Fibroblast of peridontal ligament (primary cell): ENCODE results near the gene MAGEA9B.
"Not testable (repeated sequence)": the region's sequence is repeated elsewhere in the genome, so short reads cannot be mapped to it uniquely, and the experiment has no call there.

Source experiments
- DNase-seq: peaks from one replicate; pipeline ENCODE4 v3.0.0-alpha.2; 2010; ENCODE audit errors: extremely low read depth

Gene MAGEA9B

GRCh38 chrX:149571770-149572169 is 15.5 kb downstream of the MAGEA9B start:
- no peak for DNase-seq

- DNase-seq, result peak; percentile 82
These were observed 16.6 kb downstream of the MAGEA9B start for GRCh38 chrX:149570668-149571067.

- DNase-seq, result no peak
These were observed 17.5 kb downstream of the MAGEA9B start for GRCh38 chrX:149569770-149570169.

GRCh38 chrX:149568701-149569296 is 18.5 kb downstream of the MAGEA9B start:
- no peak for DNase-seq

GRCh38 chrX:149567621-149568417 is 19.4 kb downstream of the MAGEA9B start:
- DNase-seq, result no peak

GRCh38 chrX:149563359-149563758 is 23.9 kb downstream of the MAGEA9B start:
- DNase-seq, result no peak

GRCh38 chrX:149555251-149555650 is 32.0 kb downstream of the MAGEA9B start:
- not testable (repeated sequence) for DNase-seq

GRCh38 chrX:149551939-149552248 is 35.4 kb downstream of the MAGEA9B start:
- not testable (repeated sequence) for DNase-seq

GRCh38 chrX:149551245-149551938 is 35.9 kb downstream of the MAGEA9B start:
- DNase-seq, result not testable (repeated sequence)

GRCh38 chrX:149550454-149550853 is 36.8 kb downstream of the MAGEA9B start:
- DNase-seq, result not testable (repeated sequence)

- not testable (repeated sequence) for DNase-seq
These were observed 37.6 kb downstream of the MAGEA9B start, which contains the start of gene HSFX3 for GRCh38 chrX:149549701-149550100. TSS of gene HSFX3 (minus strand) at chrX:149549924. CDS start at chrX:149549852, 72 bp downstream.

GRCh38 chrX:149547782-149548181 is 39.5 kb downstream of the MAGEA9B start:
- not testable (repeated sequence) for DNase-seq

- not testable (repeated sequence) for DNase-seq
These were observed 40.3 kb downstream of the MAGEA9B start for GRCh38 chrX:149546962-149547361.

GRCh38 chrX:149545545-149546543 is 41.4 kb downstream of the MAGEA9B start:
- not testable (repeated sequence) for DNase-seq

GRCh38 chrX:149541521-149542047 is 45.7 kb downstream of the MAGEA9B start:
- DNase-seq, result peak; percentile 3

- peak; percentile 96 for DNase-seq
These were observed 46.4 kb downstream of the MAGEA9B start, which contains the start of gene EOLA1 for GRCh38 chrX:149540621-149541520. TSS of gene EOLA1 (plus strand) at chrX:149541012. CDS start at chrX:149545631, 4,619 bp downstream.

GRCh38 chrX:149540131-149540620 is 47.1 kb downstream of the MAGEA9B start:
- peak; percentile 81 for DNase-seq

- peak; percentile 88 for DNase-seq
These were observed 47.8 kb downstream of the MAGEA9B start for GRCh38 chrX:149539283-149540130.

- DNase-seq, result not testable (repeated sequence)
These were observed 49.8 kb downstream of the MAGEA9B start for GRCh38 chrX:149537474-149537873.
